ENCODE data around the gene GRIN3A.

DNA sequence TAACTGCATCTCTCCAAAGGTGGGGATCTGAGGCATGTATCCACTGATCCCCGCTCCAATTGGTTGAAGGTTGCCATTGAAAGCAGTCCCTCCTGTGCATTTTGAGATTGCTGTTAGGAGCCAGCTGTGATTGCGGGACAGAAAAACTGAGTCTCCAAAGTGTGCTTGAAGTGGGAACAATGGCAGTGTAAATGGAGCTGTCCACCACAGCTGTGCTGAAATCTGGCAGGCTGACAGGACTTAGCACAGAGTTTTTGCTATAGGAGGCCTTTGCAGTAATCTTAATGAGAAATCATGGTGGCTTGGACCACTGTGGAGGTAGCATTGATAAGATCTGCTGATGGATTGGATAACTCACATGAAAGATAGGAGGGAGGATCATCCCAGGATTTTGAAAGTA is 201.5 kb downstream of the GRIN3A start:
- TF ChIP-seq, protein P1, sequence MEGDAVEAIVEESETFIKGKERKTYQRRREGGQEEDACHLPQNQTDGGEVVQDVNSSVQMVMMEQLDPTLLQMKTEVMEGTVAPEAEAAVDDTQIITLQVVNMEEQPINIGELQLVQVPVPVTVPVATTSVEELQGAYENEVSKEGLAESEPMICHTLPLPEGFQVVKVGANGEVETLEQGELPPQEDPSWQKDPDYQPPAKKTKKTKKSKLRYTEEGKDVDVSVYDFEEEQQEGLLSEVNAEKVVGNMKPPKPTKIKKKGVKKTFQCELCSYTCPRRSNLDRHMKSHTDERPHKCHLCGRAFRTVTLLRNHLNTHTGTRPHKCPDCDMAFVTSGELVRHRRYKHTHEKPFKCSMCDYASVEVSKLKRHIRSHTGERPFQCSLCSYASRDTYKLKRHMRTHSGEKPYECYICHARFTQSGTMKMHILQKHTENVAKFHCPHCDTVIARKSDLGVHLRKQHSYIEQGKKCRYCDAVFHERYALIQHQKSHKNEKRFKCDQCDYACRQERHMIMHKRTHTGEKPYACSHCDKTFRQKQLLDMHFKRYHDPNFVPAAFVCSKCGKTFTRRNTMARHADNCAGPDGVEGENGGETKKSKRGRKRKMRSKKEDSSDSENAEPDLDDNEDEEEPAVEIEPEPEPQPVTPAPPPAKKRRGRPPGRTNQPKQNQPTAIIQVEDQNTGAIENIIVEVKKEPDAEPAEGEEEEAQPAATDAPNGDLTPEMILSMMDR (IDR thresholded peaks at IDR 0.05), result no peak
- TF ChIP-seq POLR2A (IDR thresholded peaks at IDR 0.05), result no peak

All from body of pancreas (tissue), 4 donors.